DMS153 (cell line): ENCODE data around the gene PLA2G6.

Source experiments
- DNase-seq: peaks from one replicate; lab custom pipeline; 2025; lab: John Stamatoyannopoulos, UW

PLA2G6 gene

GRCh38 chr22:38181453-38182200 lies at the start of gene PLA2G6:
Gene PLA2G6, minus strand, starts transcription at chr22:38181830. Its CDS starts 12,404 bp downstream, at chr22:38169426.
- DNase-seq = peak; percentile 99

GRCh38 chr22:38230916-38231315 lies 49.3 kb upstream of the PLA2G6 start:
- no peak for DNase-seq

GRCh38 chr22:38230108-38230825 lies 48.6 kb upstream of the PLA2G6 start:
- peak; percentile 75 for DNase-seq

GRCh38 chr22:38228873-38229740 lies 47.5 kb upstream of the PLA2G6 start:
- DNase-seq = peak; percentile 19

GRCh38 chr22:38228326-38228872 lies 46.8 kb upstream of the PLA2G6 start:
- DNase-seq = no peak

GRCh38 chr22:38226853-38227649 lies 45.4 kb upstream of the PLA2G6 start:
- no peak for DNase-seq

GRCh38 chr22:38223289-38223960 lies 41.8 kb upstream of the PLA2G6 start:
- no peak for DNase-seq

GRCh38 chr22:38222797-38223119 lies 41.1 kb upstream of the PLA2G6 start:
- DNase-seq = no peak

GRCh38 chr22:38221908-38222796 lies 40.5 kb upstream of the PLA2G6 start:
- DNase-seq = no peak

- no peak for DNase-seq
Observed at GRCh38 chr22:38221407-38221806, 39.8 kb upstream of the PLA2G6 start.

- no peak for DNase-seq
Observed at GRCh38 chr22:38220653-38221386, 39.2 kb upstream of the PLA2G6 start.

- DNase-seq = no peak
Observed at GRCh38 chr22:38220163-38220562, 38.5 kb upstream of the PLA2G6 start.

- no peak for DNase-seq
Observed at GRCh38 chr22:38219632-38220031, 38.0 kb upstream of the PLA2G6 start.

- DNase-seq = no peak
Observed at GRCh38 chr22:38218661-38219622, 37.3 kb upstream of the PLA2G6 start.

- no peak for DNase-seq
Observed at GRCh38 chr22:38215156-38216038, 33.8 kb upstream of the PLA2G6 start.

- DNase-seq = no peak
Observed at GRCh38 chr22:38214302-38215056, 32.8 kb upstream of the PLA2G6 start.
